ENCODE results near the gene EXOC4. TPM values are rescaled to one million over a fixed set of nuclear protein-coding genes. Genes with fewer than 3 reads are reported as not detected.

Gene EXOC4
- total and polyA plus RNA-seq, 7 experiments from 2014 or later = 44.1 to 106 (median 74.2) TPM

DNA sequence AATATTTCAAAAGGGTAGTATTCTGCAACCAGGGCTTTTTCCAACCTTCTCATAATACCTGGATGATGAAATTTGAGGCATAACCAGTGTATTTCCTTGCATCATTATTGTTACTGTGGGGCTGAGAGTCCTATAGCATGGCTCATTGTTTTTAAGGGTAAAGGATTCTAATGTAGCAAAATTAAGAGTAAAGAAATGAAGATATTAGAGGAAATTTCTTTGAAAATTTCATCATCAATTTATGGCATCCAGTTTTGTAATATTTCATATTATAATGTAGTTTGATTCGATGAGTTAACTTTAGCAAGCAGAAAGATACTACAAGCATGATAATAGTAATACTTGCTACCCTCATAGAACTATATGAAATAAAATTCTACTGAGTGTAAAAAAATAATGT is 486.9 kb downstream of the EXOC4 start:
- H3K36me3 ChIP-seq (ENCODE audit: control insufficient read depth in 2 of 3, insufficient read depth in 3 of 3, low read length in 3 of 3) = no peaks in the 10 kb centered on the region
- ChIA-PET POLR2A (no interaction called here), CTCF (no interaction called here)
- Mint-ChIP-seq H3K27ac (no peak overlapping the region), H3K4me3 (no peak overlapping the region), H3K9me3 (no peaks in the 10 kb centered on the region), H3K36me3 (peaks cover 0 to 22% (median 0%) of the 10 kb centered on the region in 5 donors), H3K27me3 (no peaks in the 10 kb centered on the region), H3K4me1 (peaks cover 0 to 13% (median 4%) of the 10 kb centered on the region in 7 donors)
- H3K4me1 ChIP-seq (ENCODE audit: control insufficient read depth in 2 of 2, insufficient read depth in 2 of 2, low read length in 2 of 2) = no peaks in the 10 kb centered on the region
- no peak overlapping the region for H3K27ac ChIP-seq (ENCODE audit: low read depth, low read length)
- intact Hi-C loops (cut with micrococcal nuclease) = no loop called here
- no peak for DNase-seq
- ATAC-seq = no peak
- no peaks in the 10 kb centered on the region for H3K27me3 ChIP-seq (ENCODE audit: control insufficient read depth in 2 of 2, insufficient read depth in 2 of 2, low read length in 2 of 2)
- no peak overlapping the region for H3K4me3 ChIP-seq (ENCODE audit: low read length)
- H3K9me3 ChIP-seq (ENCODE audit: control insufficient read depth in 2 of 3, low read length in 3 of 3) = no peaks in the 10 kb centered on the region

GRCh38 chr7:133741078-133741477 is 488.2 kb downstream of the EXOC4 start:
- POLR2A ChIA-PET = no interaction called here
- Histone ChIP-seq H3K27me3 (ENCODE audit: control insufficient read depth in 2 of 2, insufficient read depth in 2 of 2, low read length in 2 of 2) (no peaks in the 10 kb centered on the region), H3K36me3 (ENCODE audit: control insufficient read depth in 2 of 3, insufficient read depth in 3 of 3, low read length in 3 of 3) (no peaks in the 10 kb centered on the region), H3K9me3 (ENCODE audit: control insufficient read depth in 2 of 3, low read length in 3 of 3) (no peaks in the 10 kb centered on the region), H3K27ac (ENCODE audit: low read depth, low read length) (no peak overlapping the region), H3K4me1 (ENCODE audit: control insufficient read depth in 2 of 2, insufficient read depth in 2 of 2, low read length in 2 of 2) (no peaks in the 10 kb centered on the region), H3K4me3 (ENCODE audit: low read length) (no peak overlapping the region)
- no peak for DNase-seq
- Mint-ChIP-seq H3K4me1 (peaks cover 0 to 10% (median 4%) of the 10 kb centered on the region in 7 donors), H3K27ac (no peak overlapping the region), H3K4me3 (no peak overlapping the region), H3K9me3 (no peaks in the 10 kb centered on the region), H3K36me3 (peaks cover 0 to 17% (median 0%) of the 10 kb centered on the region in 5 donors), H3K27me3 (no peaks in the 10 kb centered on the region)
- CTCF ChIA-PET = no interaction called here
- ATAC-seq = no peak
- intact Hi-C loops (cut with micrococcal nuclease) = no loop called here

GRCh38 chr7:133741703-133742102 is 488.8 kb downstream of the EXOC4 start:
- ChIA-PET POLR2A (interaction anchor here (0.6 kb wide), 1 partner anchor 272 kb away, joined by 4 read pairs; no protein-coding TSS in a partner anchor), CTCF (no interaction called here)
- peaks cover 0 to 11% (median 0%) of the 10 kb centered on the region in 5 donors for H3K36me3 Mint-ChIP-seq
- no peaks in the 10 kb centered on the region for H3K9me3 Mint-ChIP-seq
- no peak overlapping the region for H3K27ac ChIP-seq (ENCODE audit: low read depth, low read length)
- peaks cover 0 to 5% (median 3%) of the 10 kb centered on the region in 7 donors for H3K4me1 Mint-ChIP-seq
- no peaks in the 10 kb centered on the region for H3K36me3 ChIP-seq (ENCODE audit: control insufficient read depth in 2 of 3, insufficient read depth in 3 of 3, low read length in 3 of 3)
- H3K4me1 ChIP-seq (ENCODE audit: control insufficient read depth in 2 of 2, insufficient read depth in 2 of 2, low read length in 2 of 2) = no peaks in the 10 kb centered on the region
- no peak for ATAC-seq
- no peak overlapping the region for H3K4me3 Mint-ChIP-seq
- intact Hi-C loops (cut with micrococcal nuclease) = no loop called here
- H3K27me3 Mint-ChIP-seq = no peaks in the 10 kb centered on the region
- no peak overlapping the region for H3K27ac Mint-ChIP-seq
- H3K9me3 ChIP-seq (ENCODE audit: control insufficient read depth in 2 of 3, low read length in 3 of 3) = no peaks in the 10 kb centered on the region
- H3K4me3 ChIP-seq (ENCODE audit: low read length) = no peak overlapping the region
- DNase-seq = no peak
- H3K27me3 ChIP-seq (ENCODE audit: control insufficient read depth in 2 of 2, insufficient read depth in 2 of 2, low read length in 2 of 2) = no peaks in the 10 kb centered on the region

- CTCF ChIA-PET = interaction anchor here (0.6 kb wide), 1 partner anchor 1152 kb away, joined by 3 read pairs; no protein-coding TSS in a partner anchor
- POLR2A ChIA-PET = no interaction called here
- ATAC-seq (no peak), DNase-seq (no peak)
- Histone ChIP-seq H3K4me3 (ENCODE audit: low read length) (no peak overlapping the region), H3K4me1 (ENCODE audit: control insufficient read depth in 2 of 2, insufficient read depth in 2 of 2, low read length in 2 of 2) (no peaks in the 10 kb centered on the region), H3K27me3 (ENCODE audit: control insufficient read depth in 2 of 2, insufficient read depth in 2 of 2, low read length in 2 of 2) (no peaks in the 10 kb centered on the region), H3K9me3 (ENCODE audit: control insufficient read depth in 2 of 3, low read length in 3 of 3) (no peaks in the 10 kb centered on the region), H3K27ac (ENCODE audit: low read depth, low read length) (no peak overlapping the region), H3K36me3 (ENCODE audit: control insufficient read depth in 2 of 3, insufficient read depth in 3 of 3, low read length in 3 of 3) (no peaks in the 10 kb centered on the region)
- Mint-ChIP-seq H3K9me3 (no peaks in the 10 kb centered on the region), H3K4me3 (no peak overlapping the region), H3K27me3 (no peaks in the 10 kb centered on the region), H3K36me3 (peaks cover 0 to 13% (median 0%) of the 10 kb centered on the region in 5 donors), H3K27ac (no peak overlapping the region), H3K4me1 (peaks cover 0 to 5% (median 0%) of the 10 kb centered on the region in 7 donors)
- intact Hi-C loops (cut with micrococcal nuclease) = no loop called here
Observed at GRCh38 chr7:133742709-133743538, 490.0 kb downstream of the EXOC4 start.

DNA sequence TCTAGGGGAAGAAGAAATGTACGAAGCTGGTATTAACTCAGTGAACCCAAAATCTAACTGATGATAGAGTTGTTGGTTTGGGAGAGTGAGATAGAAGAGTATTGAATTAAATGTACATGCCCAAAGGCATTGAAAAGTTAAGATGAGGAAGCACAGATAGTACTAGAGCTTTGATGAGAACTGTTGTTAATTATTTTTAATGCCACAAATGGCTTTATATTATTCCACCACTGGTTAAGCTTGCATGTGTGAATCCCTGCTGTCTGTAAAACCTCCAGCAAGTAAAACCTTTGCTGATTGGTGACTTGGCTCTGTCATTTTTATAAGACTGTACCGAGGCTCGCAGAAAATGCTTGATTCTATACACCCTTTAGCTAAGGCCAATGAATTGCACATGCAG is 491.6 kb downstream of the EXOC4 start:
- Mint-ChIP-seq H3K4me3 (no peak overlapping the region), H3K9me3 (no peaks in the 10 kb centered on the region), H3K36me3 (peaks cover 0 to 10% (median 0%) of the 10 kb centered on the region in 5 donors), H3K4me1 (peaks cover 0 to 5% (median 0%) of the 10 kb centered on the region in 7 donors), H3K27me3 (no peaks in the 10 kb centered on the region), H3K27ac (peak overlapping the region in 1 of 9 donors; percentile 9)
- POLR2A ChIA-PET = no interaction called here
- Histone ChIP-seq H3K36me3 (ENCODE audit: control insufficient read depth in 2 of 3, insufficient read depth in 3 of 3, low read length in 3 of 3) (no peaks in the 10 kb centered on the region), H3K4me1 (ENCODE audit: control insufficient read depth in 2 of 2, insufficient read depth in 2 of 2, low read length in 2 of 2) (no peaks in the 10 kb centered on the region), H3K4me3 (ENCODE audit: low read length) (no peak overlapping the region), H3K27me3 (ENCODE audit: control insufficient read depth in 2 of 2, insufficient read depth in 2 of 2, low read length in 2 of 2) (no peaks in the 10 kb centered on the region), H3K27ac (ENCODE audit: low read depth, low read length) (no peak overlapping the region), H3K9me3 (ENCODE audit: control insufficient read depth in 2 of 3, low read length in 3 of 3) (no peaks in the 10 kb centered on the region)
- DNase-seq = no peak
- ATAC-seq = no peak
- intact Hi-C loops (cut with micrococcal nuclease) = no loop called here
- CTCF ChIA-PET = no interaction called here

DNA sequence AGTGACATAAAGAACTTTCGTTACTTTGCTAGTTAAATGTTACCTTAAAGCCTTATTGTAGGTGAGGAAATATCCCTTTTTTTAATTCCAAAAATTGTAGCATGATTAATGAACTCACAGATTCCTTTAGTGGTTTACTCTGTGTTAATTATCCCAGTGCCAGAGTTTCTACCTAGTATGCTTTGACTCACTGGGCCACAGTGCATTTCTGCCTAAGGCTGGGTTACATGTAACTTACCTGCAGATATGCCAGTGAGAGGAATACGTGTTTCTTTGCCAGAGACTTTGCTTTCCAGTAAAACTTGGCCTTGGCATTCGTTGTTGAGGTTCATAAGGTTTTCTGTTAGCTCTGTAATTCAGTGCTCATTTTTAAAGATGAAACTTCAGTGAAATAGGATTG is 493.4 kb downstream of the EXOC4 start:
- no peak overlapping the region for H3K4me3 ChIP-seq (ENCODE audit: low read length)
- peaks cover 0 to 3% (median 0%) of the 10 kb centered on the region in 7 donors for H3K4me1 Mint-ChIP-seq
- no peaks in the 10 kb centered on the region for H3K36me3 ChIP-seq (ENCODE audit: control insufficient read depth in 2 of 3, insufficient read depth in 3 of 3, low read length in 3 of 3)
- H3K9me3 ChIP-seq (ENCODE audit: control insufficient read depth in 2 of 3, low read length in 3 of 3) = no peaks in the 10 kb centered on the region
- no peak overlapping the region for H3K4me3 Mint-ChIP-seq
- no peaks in the 10 kb centered on the region for H3K27me3 ChIP-seq (ENCODE audit: control insufficient read depth in 2 of 2, insufficient read depth in 2 of 2, low read length in 2 of 2)
- H3K4me1 ChIP-seq (ENCODE audit: control insufficient read depth in 2 of 2, insufficient read depth in 2 of 2, low read length in 2 of 2) = no peaks in the 10 kb centered on the region
- H3K9me3 Mint-ChIP-seq = no peaks in the 10 kb centered on the region
- ChIA-PET CTCF (interaction anchor here (1.1 kb wide), 1 partner anchor 9 kb away, joined by 3 read pairs; no protein-coding TSS in a partner anchor), POLR2A (interaction anchor here (0.6 kb wide), 1 partner anchor 18 kb away, joined by 3 read pairs; no protein-coding TSS in a partner anchor)
- intact Hi-C loops (cut with micrococcal nuclease) = no loop called here
- H3K27ac Mint-ChIP-seq = no peak overlapping the region
- DNase-seq = no peak
- H3K36me3 Mint-ChIP-seq = peaks cover 0 to 13% (median 0%) of the 10 kb centered on the region in 5 donors
- no peaks in the 10 kb centered on the region for H3K27me3 Mint-ChIP-seq
- no peak for ATAC-seq
- no peak overlapping the region for H3K27ac ChIP-seq (ENCODE audit: low read depth, low read length)

DNA sequence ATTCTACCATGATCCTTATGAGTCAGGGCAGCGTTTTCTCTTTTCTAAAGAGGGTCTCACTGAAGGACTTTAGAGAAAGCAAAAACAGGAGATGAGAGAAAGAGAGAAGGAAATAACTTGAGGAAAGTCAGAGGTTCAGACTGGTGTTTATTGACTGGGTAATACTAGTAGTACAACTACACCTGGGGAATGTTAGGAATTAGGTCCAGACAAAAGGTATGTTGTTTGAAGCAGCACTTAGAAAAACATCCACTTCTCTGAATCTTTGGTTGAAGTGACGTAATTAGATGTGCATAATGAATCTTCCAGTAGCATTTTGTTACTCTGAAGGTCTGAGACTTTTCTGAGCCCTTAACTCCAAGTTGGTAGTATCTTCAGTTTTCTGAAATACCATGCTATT is 494.0 kb downstream of the EXOC4 start:
- peaks cover 0 to 9% (median 0%) of the 10 kb centered on the region in 5 donors for H3K36me3 Mint-ChIP-seq
- ChIA-PET POLR2A (no interaction called here), CTCF (no interaction called here)
- ATAC-seq (no peak), DNase-seq (no peak)
- Histone ChIP-seq H3K9me3 (ENCODE audit: control insufficient read depth in 2 of 3, low read length in 3 of 3) (no peaks in the 10 kb centered on the region), H3K36me3 (ENCODE audit: control insufficient read depth in 2 of 3, insufficient read depth in 3 of 3, low read length in 3 of 3) (no peaks in the 10 kb centered on the region), H3K4me1 (ENCODE audit: control insufficient read depth in 2 of 2, insufficient read depth in 2 of 2, low read length in 2 of 2) (no peaks in the 10 kb centered on the region), H3K27me3 (ENCODE audit: control insufficient read depth in 2 of 2, insufficient read depth in 2 of 2, low read length in 2 of 2) (no peaks in the 10 kb centered on the region), H3K27ac (ENCODE audit: low read depth, low read length) (no peak overlapping the region), H3K4me3 (ENCODE audit: low read length) (no peak overlapping the region)
- H3K27ac Mint-ChIP-seq = no peak overlapping the region
- intact Hi-C loops (cut with micrococcal nuclease) = no loop called here
- H3K4me1 Mint-ChIP-seq = peaks cover 0 to 3% (median 0%) of the 10 kb centered on the region in 7 donors
- no peak overlapping the region for H3K4me3 Mint-ChIP-seq
- H3K27me3 Mint-ChIP-seq = no peaks in the 10 kb centered on the region
- H3K9me3 Mint-ChIP-seq = no peaks in the 10 kb centered on the region

All from naive thymus-derived CD4-positive, alpha-beta T cell (primary cell).